ENCODE measurements around the gene TFDP2.
"Not testable (repeated sequence)": the region's sequence is repeated elsewhere in the genome, so short reads cannot be mapped to it uniquely, and the experiment has no call there.

The TFDP2 gene

GRCh38 chr3:142027300-142027699 lies 122.0 kb downstream of the TFDP2 start:
- in situ Hi-C loops (cut with HindIII; ENCODE audit: low sequenced_read_pairs): no loop called here

GRCh38 chr3:142026333-142026732 lies 123.0 kb downstream of the TFDP2 start:
- in situ Hi-C loops (cut with HindIII; ENCODE audit: low sequenced_read_pairs): no loop called here

- in situ Hi-C loops (cut with HindIII; ENCODE audit: low sequenced_read_pairs): no loop called here
Measured at GRCh38 chr3:142022381-142022780, 127.0 kb downstream of the TFDP2 start.

- in situ Hi-C loops (cut with HindIII; ENCODE audit: low sequenced_read_pairs): no loop called here
Measured at GRCh38 chr3:142021127-142021526, 128.2 kb downstream of the TFDP2 start.

- in situ Hi-C loops (cut with HindIII; ENCODE audit: low sequenced_read_pairs): no loop called here
Measured at GRCh38 chr3:142019794-142020320, 129.5 kb downstream of the TFDP2 start.

- in situ Hi-C loops (cut with HindIII; ENCODE audit: low sequenced_read_pairs): no loop called here
Measured at GRCh38 chr3:142013993-142014392, 135.4 kb downstream of the TFDP2 start.

GRCh38 chr3:142013326-142013980 lies 135.9 kb downstream of the TFDP2 start:
- in situ Hi-C loops (cut with HindIII; ENCODE audit: low sequenced_read_pairs): no loop called here

- in situ Hi-C loops (cut with HindIII; ENCODE audit: low sequenced_read_pairs): no loop called here
Measured at GRCh38 chr3:142009029-142009428, 140.3 kb downstream of the TFDP2 start.

- in situ Hi-C loops (cut with HindIII; ENCODE audit: low sequenced_read_pairs): no loop called here
Measured at GRCh38 chr3:142007710-142008399, 141.5 kb downstream of the TFDP2 start.

GRCh38 chr3:142004957-142005356 lies 144.4 kb downstream of the TFDP2 start:
- in situ Hi-C loops (cut with HindIII; ENCODE audit: low sequenced_read_pairs): not testable (repeated sequence)

GRCh38 chr3:142004025-142004424 lies 145.3 kb downstream of the TFDP2 start:
- in situ Hi-C loops (cut with HindIII; ENCODE audit: low sequenced_read_pairs): no loop called here

- in situ Hi-C loops (cut with HindIII; ENCODE audit: low sequenced_read_pairs): no loop called here
Measured at GRCh38 chr3:142003291-142003690, 146.1 kb downstream of the TFDP2 start.

- in situ Hi-C loops (cut with HindIII; ENCODE audit: low sequenced_read_pairs): no loop called here
Measured at GRCh38 chr3:142000325-142000870, 148.9 kb downstream of the TFDP2 start.

GRCh38 chr3:141998669-141999290 lies 150.6 kb downstream of the TFDP2 start:
- in situ Hi-C loops (cut with HindIII; ENCODE audit: low sequenced_read_pairs): no loop called here

GRCh38 chr3:141996437-141996836 lies 152.9 kb downstream of the TFDP2 start:
- in situ Hi-C loops (cut with HindIII; ENCODE audit: low sequenced_read_pairs): no loop called here

GRCh38 chr3:141994856-141995255 lies 154.5 kb downstream of the TFDP2 start:
- in situ Hi-C loops (cut with HindIII; ENCODE audit: low sequenced_read_pairs): no loop called here

GRCh38 chr3:141992512-141992911 lies 156.8 kb downstream of the TFDP2 start:
- in situ Hi-C loops (cut with HindIII; ENCODE audit: low sequenced_read_pairs): no loop called here

- in situ Hi-C loops (cut with HindIII; ENCODE audit: low sequenced_read_pairs): no loop called here
Measured at GRCh38 chr3:141986548-141987107, 162.7 kb downstream of the TFDP2 start.

GRCh38 chr3:141981084-141981483 lies 168.3 kb downstream of the TFDP2 start:
- in situ Hi-C loops (cut with HindIII; ENCODE audit: low sequenced_read_pairs): no loop called here

- in situ Hi-C loops (cut with HindIII; ENCODE audit: low sequenced_read_pairs): no loop called here
Measured at GRCh38 chr3:141979050-141979671, 170.2 kb downstream of the TFDP2 start.

GRCh38 chr3:141974777-141975176 lies 174.6 kb downstream of the TFDP2 start:
- in situ Hi-C loops (cut with HindIII; ENCODE audit: low sequenced_read_pairs): not testable (repeated sequence)

All from DLD1 (cell line).